ENCODE data around the gene BPNT1. TPM values are rescaled to one million over a fixed set of nuclear protein-coding genes. Genes with fewer than 3 reads are reported as not detected.

Gene BPNT1
- total RNA-seq, 1 donor from 2014 or later = 26.5 TPM

DNA sequence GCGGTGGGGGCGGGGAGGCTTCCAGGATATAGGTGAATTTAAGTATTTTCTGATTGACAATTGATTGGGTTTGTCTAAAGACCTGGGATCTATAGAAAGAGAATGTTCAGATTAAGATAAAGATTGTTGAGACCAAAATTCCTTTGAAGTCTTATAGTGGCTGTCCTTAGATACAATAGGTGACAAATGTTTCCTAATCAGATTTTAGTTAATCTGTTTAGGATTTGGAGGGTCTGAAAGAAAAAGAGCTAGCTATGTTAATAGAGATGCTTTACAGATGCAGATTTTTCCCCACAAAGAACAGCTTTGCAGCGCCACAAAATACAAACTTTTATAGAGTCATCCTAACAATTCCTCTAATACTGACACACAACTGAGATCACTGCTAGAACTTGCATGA lies 28.7 kb downstream of the BPNT1 start:
- peaks cover 0 to 53% of the 10 kb centered on the region in 2 donors for H3K36me3 ChIP-seq
- H3K27me3 ChIP-seq = no peaks in the 10 kb centered on the region
- intact Hi-C loops (cut with DNase I) = no loop called here
- no peaks in the 10 kb centered on the region for H3K4me1 ChIP-seq
- no peak overlapping the region for H3K27ac ChIP-seq
- no peak overlapping the region for H3K4me3 ChIP-seq
- no peak for DNase-seq (ENCODE audit: extremely low spot score in 2 of 2)
- H3K9me3 ChIP-seq = no peaks in the 10 kb centered on the region
- TF ChIP-seq POLR2A (IDR thresholded peaks at IDR 0.05) = no peak
- TF ChIP-seq, protein P1, sequence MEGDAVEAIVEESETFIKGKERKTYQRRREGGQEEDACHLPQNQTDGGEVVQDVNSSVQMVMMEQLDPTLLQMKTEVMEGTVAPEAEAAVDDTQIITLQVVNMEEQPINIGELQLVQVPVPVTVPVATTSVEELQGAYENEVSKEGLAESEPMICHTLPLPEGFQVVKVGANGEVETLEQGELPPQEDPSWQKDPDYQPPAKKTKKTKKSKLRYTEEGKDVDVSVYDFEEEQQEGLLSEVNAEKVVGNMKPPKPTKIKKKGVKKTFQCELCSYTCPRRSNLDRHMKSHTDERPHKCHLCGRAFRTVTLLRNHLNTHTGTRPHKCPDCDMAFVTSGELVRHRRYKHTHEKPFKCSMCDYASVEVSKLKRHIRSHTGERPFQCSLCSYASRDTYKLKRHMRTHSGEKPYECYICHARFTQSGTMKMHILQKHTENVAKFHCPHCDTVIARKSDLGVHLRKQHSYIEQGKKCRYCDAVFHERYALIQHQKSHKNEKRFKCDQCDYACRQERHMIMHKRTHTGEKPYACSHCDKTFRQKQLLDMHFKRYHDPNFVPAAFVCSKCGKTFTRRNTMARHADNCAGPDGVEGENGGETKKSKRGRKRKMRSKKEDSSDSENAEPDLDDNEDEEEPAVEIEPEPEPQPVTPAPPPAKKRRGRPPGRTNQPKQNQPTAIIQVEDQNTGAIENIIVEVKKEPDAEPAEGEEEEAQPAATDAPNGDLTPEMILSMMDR (IDR thresholded peaks at IDR 0.05) = no peak
- TF ChIP-seq POLR2AphosphoS5 (IDR thresholded peaks at IDR 0.05; ENCODE audit: insufficient read depth in 1 of 2, low read depth in 1 of 2) = no peak

DNA sequence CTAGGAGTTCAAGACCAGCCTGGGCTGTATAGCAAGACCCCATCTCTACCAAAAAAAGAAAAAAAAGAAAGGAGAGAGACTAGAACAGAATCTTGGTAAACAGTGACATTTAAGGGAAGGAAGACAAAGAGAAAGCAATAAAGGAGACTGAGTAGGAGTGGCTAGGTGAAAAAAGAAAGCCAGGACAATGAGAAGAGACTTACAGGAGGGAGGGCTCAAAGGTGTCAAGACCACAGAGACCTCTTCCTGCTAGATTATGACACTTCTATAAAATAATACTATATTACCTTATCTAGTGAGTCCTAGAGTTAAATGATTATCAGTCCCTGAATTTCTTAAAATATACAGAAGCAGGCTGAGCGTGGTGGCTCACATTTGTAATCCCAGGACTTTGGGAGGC lies 33.2 kb downstream of the BPNT1 start:
- Histone ChIP-seq H3K27ac (no peak overlapping the region), H3K36me3 (peaks cover 0 to 18% of the 10 kb centered on the region in 2 donors), H3K9me3 (no peaks in the 10 kb centered on the region), H3K27me3 (no peaks in the 10 kb centered on the region), H3K4me3 (no peak overlapping the region), H3K4me1 (no peaks in the 10 kb centered on the region)
- no peak for TF ChIP-seq POLR2AphosphoS5 (IDR thresholded peaks at IDR 0.05; ENCODE audit: insufficient read depth in 1 of 2, low read depth in 1 of 2)
- TF ChIP-seq, protein P1 (IDR thresholded peaks at IDR 0.05) = no peak
- no peak for TF ChIP-seq POLR2A (IDR thresholded peaks at IDR 0.05)
- intact Hi-C loops (cut with DNase I) = no loop called here
- DNase-seq (ENCODE audit: extremely low spot score in 2 of 2) = no peak

DNA sequence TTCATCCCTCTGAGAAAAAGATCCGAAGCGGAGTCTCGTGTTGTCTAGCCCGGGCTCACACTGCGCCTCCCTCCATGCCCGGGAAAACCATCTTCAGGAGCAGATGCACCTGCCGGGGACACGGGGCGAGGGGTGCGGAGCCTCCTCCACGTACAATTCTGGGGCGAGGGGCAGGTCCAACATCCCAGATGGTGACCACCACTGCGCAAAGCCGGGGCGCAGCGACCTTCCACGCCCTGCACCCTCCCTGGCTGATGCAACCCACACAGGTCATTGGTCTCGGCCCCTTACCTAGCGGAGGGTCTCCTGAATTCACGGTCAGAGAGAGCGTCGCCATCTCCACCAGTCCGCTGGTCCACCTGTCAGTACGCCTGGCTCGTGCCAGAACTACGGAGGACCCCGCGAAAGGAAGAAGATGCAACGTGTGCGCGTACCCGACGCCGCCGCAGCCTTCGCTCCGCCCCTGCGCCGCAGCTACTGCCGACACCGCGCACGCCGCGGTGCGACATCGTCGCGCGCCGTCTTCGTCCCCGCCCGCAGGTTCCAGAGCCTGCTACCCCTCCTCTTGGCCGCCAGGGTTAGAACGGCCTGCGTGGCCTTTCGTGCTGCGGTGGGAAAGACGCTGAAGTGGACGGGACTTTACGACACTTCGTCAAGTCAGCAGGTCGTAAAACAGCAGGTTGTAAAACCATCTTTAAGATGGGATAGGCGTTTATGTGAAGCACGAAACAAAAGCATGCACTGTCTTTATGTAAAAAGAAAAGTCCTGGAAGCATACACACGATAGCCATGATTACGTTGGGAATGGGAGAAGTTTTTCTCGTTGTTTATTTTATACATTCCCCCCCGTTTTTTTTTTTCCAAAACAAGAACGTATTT lies 43.3 kb downstream of the BPNT1 start, which contains the start of gene EPRS1:
Gene EPRS1, minus strand, starts transcription at position 454 of the 879 bp plus-strand sequence. Its CDS starts 117 bp downstream, at position 337.
- Histone ChIP-seq H3K27ac (peak within 1 kb of the TSS; percentile 81), H3K36me3 (no peaks in the 10 kb centered on the region), H3K9me3 (no peaks in the 10 kb centered on the region), H3K27me3 (no peaks in the 10 kb centered on the region), H3K4me3 (peak within 1 kb of the TSS; percentile 76 to 94), H3K4me1 (peaks cover 13% of the 10 kb centered on the region)
- TF ChIP-seq POLR2A (IDR thresholded peaks at IDR 0.05) = peak in 1 of 2 donors; percentile 29
- TF ChIP-seq POLR2AphosphoS5 (IDR thresholded peaks at IDR 0.05; ENCODE audit: insufficient read depth in 1 of 2, low read depth in 1 of 2) = peak; percentile 90 to 92
- TF ChIP-seq, protein P1 (IDR thresholded peaks at IDR 0.05) = peak in 2 of 3 experiments; percentile 42 to 80
- intact Hi-C loops (cut with DNase I) = loop anchor here (5.0 kb wide), 1 partner anchor 46 kb away; the partner anchor contains the start of gene IARS2
- peak in 1 of 2 donors; percentile 94 for DNase-seq (ENCODE audit: extremely low spot score in 2 of 2)

DNA sequence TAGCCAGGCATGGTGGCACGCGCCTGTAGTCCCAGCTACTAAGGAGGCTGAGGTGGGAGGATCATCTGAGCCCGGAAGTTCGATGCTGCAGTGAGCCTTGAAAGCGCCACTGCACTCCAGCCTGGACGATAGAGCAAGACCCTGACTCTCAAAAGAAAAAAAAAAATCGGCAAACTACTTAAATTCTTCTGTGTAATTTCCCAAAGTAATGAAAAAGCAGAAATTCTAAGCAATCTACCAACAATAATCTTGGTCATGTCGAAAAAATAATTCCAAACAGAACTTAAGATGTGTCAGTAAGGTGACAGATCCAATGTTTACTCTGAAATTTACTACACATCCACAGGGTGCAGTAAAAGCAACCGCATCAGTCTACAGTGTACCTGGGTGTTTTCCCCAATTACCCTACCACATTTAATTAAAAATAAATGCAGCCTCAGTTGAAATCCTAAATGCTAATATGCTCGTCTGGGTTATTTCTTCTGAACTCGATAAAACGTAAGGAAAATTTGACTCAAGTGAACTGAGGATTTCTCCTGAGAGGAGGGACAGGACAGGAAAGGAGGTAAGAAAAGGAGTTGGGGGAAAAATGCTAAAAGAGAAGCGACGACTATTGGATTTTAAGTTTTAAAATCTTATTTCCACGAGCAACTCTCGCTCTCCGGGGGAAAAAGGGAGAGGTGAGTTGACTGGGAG lies 44.1 kb downstream of the BPNT1 start:
- intact Hi-C loops (cut with DNase I) = loop anchor here (5.0 kb wide), 1 partner anchor 47 kb away; the partner anchor contains the start of gene IARS2
- no peaks in the 10 kb centered on the region for H3K27me3 ChIP-seq
- no peaks in the 10 kb centered on the region for H3K9me3 ChIP-seq
- peaks cover 13% of the 10 kb centered on the region for H3K4me1 ChIP-seq
- peak overlapping the region; percentile 81 for H3K27ac ChIP-seq
- H3K36me3 ChIP-seq = peaks cover 0 to 2% of the 10 kb centered on the region in 2 donors
- H3K4me3 ChIP-seq = peak overlapping the region; percentile 76 to 94
- no peak for DNase-seq (ENCODE audit: extremely low spot score in 2 of 2)
- TF ChIP-seq POLR2A (IDR thresholded peaks at IDR 0.05) = no peak
- TF ChIP-seq POLR2AphosphoS5 (IDR thresholded peaks at IDR 0.05; ENCODE audit: insufficient read depth in 1 of 2, low read depth in 1 of 2) = no peak
- TF ChIP-seq, protein P1 (IDR thresholded peaks at IDR 0.05) = no peak
